ENCODE measurements around the gene SLC26A2.

The SLC26A2 gene

DNA sequence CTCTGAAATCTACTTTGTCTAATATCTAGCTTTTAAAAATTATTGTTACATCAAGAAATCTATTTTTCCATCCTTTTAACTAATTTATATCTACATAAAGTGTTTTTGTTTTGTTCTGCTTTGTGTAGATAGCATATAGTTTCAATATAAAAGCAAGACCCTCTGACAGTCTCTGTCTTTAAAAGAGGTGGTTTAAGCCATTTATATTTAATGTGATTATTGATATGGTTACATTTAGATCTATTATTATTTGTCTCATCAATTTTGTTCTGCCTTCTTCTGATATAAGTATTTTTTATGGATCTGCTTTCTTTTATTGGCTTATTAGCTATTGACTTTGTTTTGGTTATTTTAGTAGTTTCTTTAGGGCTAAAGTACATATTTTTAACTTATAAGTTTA lies 56.0 kb downstream of the SLC26A2 start:
- Histone ChIP-seq H3K4me3 (ENCODE audit: low read depth, low read length) (no peak overlapping the region), H3K9me3 (ENCODE audit: control insufficient read depth, insufficient read depth, low read depth, low read length) (no peaks in the 10 kb centered on the region; the same call in 1 of the 2 replicates), H3K27ac (ENCODE audit: extremely low read depth, low read depth, low read length) (no peak overlapping the region), H3K4me1 (ENCODE audit: control insufficient read depth, insufficient read depth, low read length) (no peaks in the 10 kb centered on the region), H3K36me3 (ENCODE audit: control insufficient read depth in 2 of 2, insufficient read depth in 1 of 2, low read length in 2 of 2) (peaks cover 85 to 96% of the 10 kb centered on the region in 2 experiments)
- ChIA-PET CTCF (interaction anchor here (0.6 to 2.1 kb wide), 2 partner anchors 26 to 438 kb away, joined by 3 to 6 read pairs; no protein-coding TSS in a partner anchor), POLR2A (no interaction called here)
- no peak for TF ChIP-seq ZNF529 (tag by site-specific recombination; IDR thresholded peaks at IDR 0.05; ENCODE audit: insufficient replicate concordance)
- TF ChIP-seq, protein P1, sequence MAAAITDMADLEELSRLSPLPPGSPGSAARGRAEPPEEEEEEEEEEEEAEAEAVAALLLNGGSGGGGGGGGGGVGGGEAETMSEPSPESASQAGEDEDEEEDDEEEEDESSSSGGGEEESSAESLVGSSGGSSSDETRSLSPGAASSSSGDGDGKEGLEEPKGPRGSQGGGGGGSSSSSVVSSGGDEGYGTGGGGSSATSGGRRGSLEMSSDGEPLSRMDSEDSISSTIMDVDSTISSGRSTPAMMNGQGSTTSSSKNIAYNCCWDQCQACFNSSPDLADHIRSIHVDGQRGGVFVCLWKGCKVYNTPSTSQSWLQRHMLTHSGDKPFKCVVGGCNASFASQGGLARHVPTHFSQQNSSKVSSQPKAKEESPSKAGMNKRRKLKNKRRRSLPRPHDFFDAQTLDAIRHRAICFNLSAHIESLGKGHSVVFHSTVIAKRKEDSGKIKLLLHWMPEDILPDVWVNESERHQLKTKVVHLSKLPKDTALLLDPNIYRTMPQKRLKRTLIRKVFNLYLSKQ (tag by site-specific recombination; IDR thresholded peaks at IDR 0.05; ENCODE audit: borderline replicate concordance): no peak
- peak; percentile 36 for TF ChIP-seq SETDB1 (IDR thresholded peaks at IDR 0.05; ENCODE audit: insufficient read length, low read length)
- TF ChIP-seq IKZF3 (tag by site-specific recombination; IDR thresholded peaks at IDR 0.05): no peak

DNA sequence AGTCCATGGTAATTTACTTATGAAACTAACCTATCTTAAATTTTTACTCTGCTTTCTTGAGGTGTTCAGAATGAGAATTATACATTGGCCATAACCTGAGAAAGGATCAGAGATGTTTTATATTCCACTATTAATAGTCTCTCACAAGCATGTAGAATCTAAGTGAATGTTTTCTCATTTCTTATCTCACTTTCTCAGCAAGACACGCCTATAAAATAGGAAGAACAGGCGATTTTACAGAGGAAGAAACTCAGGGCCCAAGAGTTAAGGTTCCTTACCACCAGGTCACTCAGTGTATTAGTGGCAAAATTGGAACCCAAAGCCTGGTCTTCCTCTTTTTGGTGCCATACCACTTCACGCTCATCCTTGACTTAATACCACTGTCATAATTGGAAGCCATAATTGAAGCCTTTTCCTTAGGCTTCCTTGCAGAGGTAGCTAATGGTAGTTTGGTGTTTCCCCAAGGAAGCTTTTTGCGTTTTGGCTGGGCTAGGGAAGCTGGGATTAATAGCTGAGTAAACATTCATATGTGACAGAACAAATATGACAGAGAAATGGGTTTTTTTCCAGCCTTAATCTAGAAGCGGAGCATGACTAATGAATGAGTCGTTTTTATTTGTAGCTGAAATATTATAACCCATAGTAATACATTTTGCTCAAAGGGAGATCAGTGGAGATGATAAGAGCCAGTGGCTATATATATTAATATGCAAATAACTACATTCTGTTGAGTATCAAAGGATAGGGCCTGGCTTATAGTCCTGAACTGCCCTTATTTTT lies 56.9 kb downstream of the SLC26A2 start:
- CTCF ChIA-PET: interaction anchor here (0.7 to 2.1 kb wide), 5 partner anchors 11 to 184 kb away, joined by 3 to 6 read pairs (median 3); no protein-coding TSS in a partner anchor
- POLR2A ChIA-PET: interaction anchor here (0.6 kb wide), 1 partner anchor 51 kb away, joined by 3 read pairs; no protein-coding TSS in a partner anchor
- H3K9me3 ChIP-seq (ENCODE audit: control insufficient read depth, insufficient read depth, low read depth, low read length): no peaks in the 10 kb centered on the region; the same call in 1 of the 2 replicates
- H3K4me1 ChIP-seq (ENCODE audit: control insufficient read depth, insufficient read depth, low read length): no peaks in the 10 kb centered on the region
- H3K4me3 ChIP-seq (ENCODE audit: low read depth, low read length): no peak overlapping the region
- TF ChIP-seq ZNF202 (tag by site-specific recombination; IDR thresholded peaks at IDR 0.05; ENCODE audit: borderline replicate concordance) (no peak), KLF16 (tag by site-specific recombination; IDR thresholded peaks at IDR 0.05) (no peak), ZFP41 (tag by site-specific recombination; IDR thresholded peaks at IDR 0.05; ENCODE audit: borderline replicate concordance) (no peak), ZFHX2 (tag by site-specific recombination; conservative IDR thresholded peaks at IDR 0.05) (no peak), ZNF335 (tag by site-specific recombination; conservative IDR thresholded peaks at IDR 0.05) (no peak), ZBTB17 (tag by site-specific recombination; IDR thresholded peaks at IDR 0.05) (no peak), OSR2 (tag by site-specific recombination; IDR thresholded peaks at IDR 0.05) (no peak), REPIN1 (tag by site-specific recombination; IDR thresholded peaks at IDR 0.05; ENCODE audit: low read depth) (no peak)
- TF ChIP-seq, protein P2, sequence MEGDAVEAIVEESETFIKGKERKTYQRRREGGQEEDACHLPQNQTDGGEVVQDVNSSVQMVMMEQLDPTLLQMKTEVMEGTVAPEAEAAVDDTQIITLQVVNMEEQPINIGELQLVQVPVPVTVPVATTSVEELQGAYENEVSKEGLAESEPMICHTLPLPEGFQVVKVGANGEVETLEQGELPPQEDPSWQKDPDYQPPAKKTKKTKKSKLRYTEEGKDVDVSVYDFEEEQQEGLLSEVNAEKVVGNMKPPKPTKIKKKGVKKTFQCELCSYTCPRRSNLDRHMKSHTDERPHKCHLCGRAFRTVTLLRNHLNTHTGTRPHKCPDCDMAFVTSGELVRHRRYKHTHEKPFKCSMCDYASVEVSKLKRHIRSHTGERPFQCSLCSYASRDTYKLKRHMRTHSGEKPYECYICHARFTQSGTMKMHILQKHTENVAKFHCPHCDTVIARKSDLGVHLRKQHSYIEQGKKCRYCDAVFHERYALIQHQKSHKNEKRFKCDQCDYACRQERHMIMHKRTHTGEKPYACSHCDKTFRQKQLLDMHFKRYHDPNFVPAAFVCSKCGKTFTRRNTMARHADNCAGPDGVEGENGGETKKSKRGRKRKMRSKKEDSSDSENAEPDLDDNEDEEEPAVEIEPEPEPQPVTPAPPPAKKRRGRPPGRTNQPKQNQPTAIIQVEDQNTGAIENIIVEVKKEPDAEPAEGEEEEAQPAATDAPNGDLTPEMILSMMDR (tag by site-specific recombination; IDR thresholded peaks at IDR 0.05): no peak
- TF ChIP-seq, protein P3, sequence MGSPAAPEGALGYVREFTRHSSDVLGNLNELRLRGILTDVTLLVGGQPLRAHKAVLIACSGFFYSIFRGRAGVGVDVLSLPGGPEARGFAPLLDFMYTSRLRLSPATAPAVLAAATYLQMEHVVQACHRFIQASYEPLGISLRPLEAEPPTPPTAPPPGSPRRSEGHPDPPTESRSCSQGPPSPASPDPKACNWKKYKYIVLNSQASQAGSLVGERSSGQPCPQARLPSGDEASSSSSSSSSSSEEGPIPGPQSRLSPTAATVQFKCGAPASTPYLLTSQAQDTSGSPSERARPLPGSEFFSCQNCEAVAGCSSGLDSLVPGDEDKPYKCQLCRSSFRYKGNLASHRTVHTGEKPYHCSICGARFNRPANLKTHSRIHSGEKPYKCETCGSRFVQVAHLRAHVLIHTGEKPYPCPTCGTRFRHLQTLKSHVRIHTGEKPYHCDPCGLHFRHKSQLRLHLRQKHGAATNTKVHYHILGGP (tag by site-specific recombination; IDR thresholded peaks at IDR 0.05): no peak
- TF ChIP-seq, protein P4, sequence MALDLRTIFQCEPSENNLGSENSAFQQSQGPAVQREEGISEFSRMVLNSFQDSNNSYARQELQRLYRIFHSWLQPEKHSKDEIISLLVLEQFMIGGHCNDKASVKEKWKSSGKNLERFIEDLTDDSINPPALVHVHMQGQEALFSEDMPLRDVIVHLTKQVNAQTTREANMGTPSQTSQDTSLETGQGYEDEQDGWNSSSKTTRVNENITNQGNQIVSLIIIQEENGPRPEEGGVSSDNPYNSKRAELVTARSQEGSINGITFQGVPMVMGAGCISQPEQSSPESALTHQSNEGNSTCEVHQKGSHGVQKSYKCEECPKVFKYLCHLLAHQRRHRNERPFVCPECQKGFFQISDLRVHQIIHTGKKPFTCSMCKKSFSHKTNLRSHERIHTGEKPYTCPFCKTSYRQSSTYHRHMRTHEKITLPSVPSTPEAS (tag by site-specific recombination; IDR thresholded peaks at IDR 0.05): no peak
- TF ChIP-seq, protein P5, sequence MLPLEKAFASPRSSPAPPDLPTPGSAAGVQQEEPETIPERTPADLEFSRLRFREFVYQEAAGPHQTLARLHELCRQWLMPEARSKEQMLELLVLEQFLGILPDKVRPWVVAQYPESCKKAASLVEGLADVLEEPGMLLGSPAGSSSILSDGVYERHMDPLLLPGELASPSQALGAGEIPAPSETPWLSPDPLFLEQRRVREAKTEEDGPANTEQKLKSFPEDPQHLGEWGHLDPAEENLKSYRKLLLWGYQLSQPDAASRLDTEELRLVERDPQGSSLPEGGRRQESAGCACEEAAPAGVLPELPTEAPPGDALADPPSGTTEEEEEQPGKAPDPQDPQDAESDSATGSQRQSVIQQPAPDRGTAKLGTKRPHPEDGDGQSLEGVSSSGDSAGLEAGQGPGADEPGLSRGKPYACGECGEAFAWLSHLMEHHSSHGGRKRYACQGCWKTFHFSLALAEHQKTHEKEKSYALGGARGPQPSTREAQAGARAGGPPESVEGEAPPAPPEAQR (tag by site-specific recombination; IDR thresholded peaks at IDR 0.05): no peak
- TF ChIP-seq, protein P6, sequence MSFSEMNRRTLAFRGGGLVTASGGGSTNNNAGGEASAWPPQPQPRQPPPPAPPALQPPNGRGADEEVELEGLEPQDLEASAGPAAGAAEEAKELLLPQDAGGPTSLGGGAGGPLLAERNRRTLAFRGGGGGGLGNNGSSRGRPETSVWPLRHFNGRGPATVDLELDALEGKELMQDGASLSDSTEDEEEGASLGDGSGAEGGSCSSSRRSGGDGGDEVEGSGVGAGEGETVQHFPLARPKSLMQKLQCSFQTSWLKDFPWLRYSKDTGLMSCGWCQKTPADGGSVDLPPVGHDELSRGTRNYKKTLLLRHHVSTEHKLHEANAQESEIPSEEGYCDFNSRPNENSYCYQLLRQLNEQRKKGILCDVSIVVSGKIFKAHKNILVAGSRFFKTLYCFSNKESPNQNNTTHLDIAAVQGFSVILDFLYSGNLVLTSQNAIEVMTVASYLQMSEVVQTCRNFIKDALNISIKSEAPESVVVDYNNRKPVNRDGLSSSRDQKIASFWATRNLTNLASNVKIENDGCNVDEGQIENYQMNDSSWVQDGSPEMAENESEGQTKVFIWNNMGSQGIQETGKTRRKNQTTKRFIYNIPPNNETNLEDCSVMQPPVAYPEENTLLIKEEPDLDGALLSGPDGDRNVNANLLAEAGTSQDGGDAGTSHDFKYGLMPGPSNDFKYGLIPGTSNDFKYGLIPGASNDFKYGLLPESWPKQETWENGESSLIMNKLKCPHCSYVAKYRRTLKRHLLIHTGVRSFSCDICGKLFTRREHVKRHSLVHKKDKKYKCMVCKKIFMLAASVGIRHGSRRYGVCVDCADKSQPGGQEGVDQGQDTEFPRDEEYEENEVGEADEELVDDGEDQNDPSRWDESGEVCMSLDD (tag by site-specific recombination; IDR thresholded peaks at IDR 0.05): no peak
- TF ChIP-seq, protein P7, sequence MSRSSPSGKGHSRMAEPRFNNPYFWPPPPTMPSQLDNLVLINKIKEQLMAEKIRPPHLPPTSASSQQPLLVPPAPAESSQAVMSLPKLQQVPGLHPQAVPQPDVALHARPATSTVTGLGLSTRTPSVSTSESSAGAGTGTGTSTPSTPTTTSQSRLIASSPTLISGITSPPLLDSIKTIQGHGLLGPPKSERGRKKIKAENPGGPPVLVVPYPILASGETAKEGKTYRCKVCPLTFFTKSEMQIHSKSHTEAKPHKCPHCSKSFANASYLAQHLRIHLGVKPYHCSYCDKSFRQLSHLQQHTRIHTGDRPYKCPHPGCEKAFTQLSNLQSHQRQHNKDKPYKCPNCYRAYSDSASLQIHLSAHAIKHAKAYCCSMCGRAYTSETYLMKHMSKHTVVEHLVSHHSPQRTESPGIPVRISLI (tag by site-specific recombination; IDR thresholded peaks at IDR 0.05): no peak
- no peak overlapping the region for H3K27ac ChIP-seq (ENCODE audit: extremely low read depth, low read depth, low read length)
- peaks cover 83 to 96% of the 10 kb centered on the region in 2 experiments for H3K36me3 ChIP-seq (ENCODE audit: control insufficient read depth in 2 of 2, insufficient read depth in 1 of 2, low read length in 2 of 2)

Measured in HEK293 (cell line).